K562 (cell line): ENCODE results near the gene ZNF628. TPM values are rescaled to one million over a fixed set of nuclear protein-coding genes. Genes with fewer than 3 reads are reported as not detected.
A peak's percentile ranks its signal among the peaks of the same experiment; 100 is the strongest.

Experiments used
- CBX1 ChIP-seq: sonication (generic); IDR thresholded peaks from 2 replicates; pipeline ENCODE4 v1.6.1; 2016; ENCODE audit warnings: antibody characterized with exemption, low read depth, mild to moderate bottlenecking
- ERF ChIP-seq: fragments of 450-650 bp; formaldehyde crosslinking; IDR thresholded peaks from 2 replicates; pipeline ENCODE4 v1.4.0; 2020; ENCODE audit warnings: mild to moderate bottlenecking, mixed read lengths
- ETV1 ChIP-seq: fragments of 450-650 bp; conservative IDR thresholded peaks from 2 replicates; pipeline ENCODE4 v1.6.1; 2016; ENCODE audit warnings: missing genetic modification characterization, control low read depth, low read depth, missing compliant biosample characterization
- FOSL1 ChIP-seq: fragments of 200-800 bp; sonication (Bioruptor generic); conservative IDR thresholded peaks from 2 replicates; pipeline ENCODE4 v1.6.1; 2016; ENCODE audit warnings: missing genetic modification characterization, missing compliant biosample characterization
- JUND ChIP-seq, 2 experiments: IDR thresholded peaks; 2 replicates in 1 of 2; 3 replicates in 1 of 2; pipeline ENCODE4 v1.6.1; 2011; ENCODE audit warnings: borderline replicate concordance in 2 of 2, low read depth in 2 of 2, low read length in 2 of 2, improper control_type of control experiment in 1 of 2, missing biosample characterization in 1 of 2, missing genetic modification characterization in 1 of 2, missing genetic modification reagents in 1 of 2
- MYNN ChIP-seq, 2 experiments: sonication (generic); formaldehyde crosslinking in 1 of 2; IDR thresholded peaks; 2 replicates each; pipeline versions ENCODE4 v1.5.0 to v1.6.1; 2016 to 2020; ENCODE audit warnings: antibody characterized with exemption in 1 of 2, missing genetic modification reagents in 1 of 2
- PTRF ChIP-seq: fragments of 450-650 bp; IDR thresholded peaks from 2 replicates; pipeline ENCODE4 v1.6.1; 2016; ENCODE audit warnings: mild to moderate bottlenecking, missing genetic modification characterization, missing compliant biosample characterization
- SAP30 ChIP-seq: fragments of 200-600 bp; sonication (generic); IDR thresholded peaks from 2 replicates; pipeline ENCODE4 v1.6.1; 2012; ENCODE audit warnings: borderline replicate concordance, low read depth, mild to moderate bottlenecking, moderate library complexity, low read length, control low read depth, inconsistent platforms; ENCODE audit not compliant: insufficient read depth, poor library complexity, severe bottlenecking
- SMAD4 ChIP-seq: fragments of 250-450 bp; sonication (Bioruptor Pico); conservative IDR thresholded peaks from 2 replicates; pipeline ENCODE4 v1.8.0; 2021; ENCODE audit warnings: inconsistent platforms, mild to moderate bottlenecking, moderate library complexity
- SNIP1 ChIP-seq: fragments of 450-650 bp; IDR thresholded peaks from 2 replicates; pipeline ENCODE4 v1.7.1; 2017; ENCODE audit warnings: low read depth, mild to moderate bottlenecking
- SRSF7 ChIP-seq: fragments of 200-400 bp; formaldehyde crosslinking; optimal IDR thresholded peaks from 2 replicates; pipeline ENCODE3; 2017; ENCODE audit warnings: mild to moderate bottlenecking, low read depth, low read length
- TAF7 ChIP-seq: fragments of 450-650 bp; IDR thresholded peaks from 2 replicates; pipeline ENCODE4 v1.6.1; 2016; ENCODE audit warnings: missing genetic modification characterization, missing compliant biosample characterization
- THAP7 ChIP-seq: fragments of 250-450 bp; sonication (Bioruptor Pico); IDR thresholded peaks from 2 replicates; pipeline ENCODE4 v1.5.0; 2021
- XRCC4 ChIP-seq: IDR thresholded peaks from one replicate; pipeline ENCODE4 v1.6.1; 2011; ENCODE audit not compliant: insufficient read depth, insufficient read length; ENCODE audit errors: extremely low read depth
- ZNF586 ChIP-seq: fragments of 450-650 bp; formaldehyde crosslinking; conservative IDR thresholded peaks from 2 replicates; pipeline ENCODE4 v1.4.0; 2020; ENCODE audit warnings: mild to moderate bottlenecking, moderate library complexity
- ZNF766 ChIP-seq: fragments of 200-800 bp; sonication (Bioruptor generic); conservative IDR thresholded peaks from 2 replicates; pipeline ENCODE4 v1.6.1; 2016; ENCODE audit warnings: missing genetic modification characterization, missing compliant biosample characterization
- ZNF830 ChIP-seq: fragments of 250-450 bp; sonication (Bioruptor Pico); IDR thresholded peaks from 2 replicates; pipeline ENCODE4 v1.5.0; 2021; ENCODE audit warnings: mild to moderate bottlenecking
- polyA plus RNA-seq, 8 experiments: library from polyadenylated mRNA; depleted of rRNA in 4 of 8; stranded (reverse) in 5 of 8; unstranded in 3 of 8; fragments of >200 nt; fragmentation: Nextera tagmentation in 2 of 8; fragmentation: Illumina TruSeq in 1 of 8; extraction: Ambion mirVana in 2 of 8; extraction: Trizol in 1 of 8; gene quantifications; 2 replicates each; pipeline versions ENCODE4 v1.2.1 to v1.2.3, GENCODE V29; 2011 to 2014; ENCODE audit warnings: inconsistent platforms in 1 of 8, missing spikeins in 1 of 8
- total RNA-seq, 7 experiments: library from RNA; depleted of rRNA in 6 of 7; stranded (reverse); fragments of >200 nt in 6 of 7; fragmentation: Illumina TruSeq in 2 of 7; extraction: Trizol in 2 of 7; gene quantifications; 2 replicates each; pipeline versions ENCODE4 v1.2.1 to v1.2.3, GENCODE V29; 2011 to 2021; ENCODE audit warnings: low replicate concordance in 1 of 7
- TF ChIP-seq, protein P1 (sequence below): fragments of 450-650 bp; IDR thresholded peaks from 2 replicates; pipeline ENCODE4 v1.6.1; 2017; ENCODE audit warnings: antibody characterized with exemption, mild to moderate bottlenecking
- TF ChIP-seq, protein P2 (sequence below), 2 experiments: fragments of 450-650 bp in 1 of 2; sonication (generic) in 1 of 2; formaldehyde crosslinking; conservative IDR thresholded peaks; 2 replicates each; pipeline versions ENCODE4 v1.4.0 to v1.8.1; 2020 to 2022; ENCODE audit warnings: mild to moderate bottlenecking in 1 of 2, missing genetic modification reagents in 1 of 2
- TF ChIP-seq, protein P3 (sequence below): sonication (generic); formaldehyde crosslinking; IDR thresholded peaks from 2 replicates; pipeline ENCODE4 v1.8.0; 2022; ENCODE audit warnings: mild to moderate bottlenecking, low read depth, missing genetic modification reagents

The ZNF628 gene
- total and polyA plus RNA-seq, 9 of the 15 experiments (the other 6 are each of a cell fraction or from before 2014, with no cell fraction given): 0.13 to 13.6 (median 2.2) TPM; not detected in 3

GRCh38 chr19:55508120-55508519 is 31.7 kb downstream of the ZNF628 start (continued):
- TF ChIP-seq, protein P1, sequence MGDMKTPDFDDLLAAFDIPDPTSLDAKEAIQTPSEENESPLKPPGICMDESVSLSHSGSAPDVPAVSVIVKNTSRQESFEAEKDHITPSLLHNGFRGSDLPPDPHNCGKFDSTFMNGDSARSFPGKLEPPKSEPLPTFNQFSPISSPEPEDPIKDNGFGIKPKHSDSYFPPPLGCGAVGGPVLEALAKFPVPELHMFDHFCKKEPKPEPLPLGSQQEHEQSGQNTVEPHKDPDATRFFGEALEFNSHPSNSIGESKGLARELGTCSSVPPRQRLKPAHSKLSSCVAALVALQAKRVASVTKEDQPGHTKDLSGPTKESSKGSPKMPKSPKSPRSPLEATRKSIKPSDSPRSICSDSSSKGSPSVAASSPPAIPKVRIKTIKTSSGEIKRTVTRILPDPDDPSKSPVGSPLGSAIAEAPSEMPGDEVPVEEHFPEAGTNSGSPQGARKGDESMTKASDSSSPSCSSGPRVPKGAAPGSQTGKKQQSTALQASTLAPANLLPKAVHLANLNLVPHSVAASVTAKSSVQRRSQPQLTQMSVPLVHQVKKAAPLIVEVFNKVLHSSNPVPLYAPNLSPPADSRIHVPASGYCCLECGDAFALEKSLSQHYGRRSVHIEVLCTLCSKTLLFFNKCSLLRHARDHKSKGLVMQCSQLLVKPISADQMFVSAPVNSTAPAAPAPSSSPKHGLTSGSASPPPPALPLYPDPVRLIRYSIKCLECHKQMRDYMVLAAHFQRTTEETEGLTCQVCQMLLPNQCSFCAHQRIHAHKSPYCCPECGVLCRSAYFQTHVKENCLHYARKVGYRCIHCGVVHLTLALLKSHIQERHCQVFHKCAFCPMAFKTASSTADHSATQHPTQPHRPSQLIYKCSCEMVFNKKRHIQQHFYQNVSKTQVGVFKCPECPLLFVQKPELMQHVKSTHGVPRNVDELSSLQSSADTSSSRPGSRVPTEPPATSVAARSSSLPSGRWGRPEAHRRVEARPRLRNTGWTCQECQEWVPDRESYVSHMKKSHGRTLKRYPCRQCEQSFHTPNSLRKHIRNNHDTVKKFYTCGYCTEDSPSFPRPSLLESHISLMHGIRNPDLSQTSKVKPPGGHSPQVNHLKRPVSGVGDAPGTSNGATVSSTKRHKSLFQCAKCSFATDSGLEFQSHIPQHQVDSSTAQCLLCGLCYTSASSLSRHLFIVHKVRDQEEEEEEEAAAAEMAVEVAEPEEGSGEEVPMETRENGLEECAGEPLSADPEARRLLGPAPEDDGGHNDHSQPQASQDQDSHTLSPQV: no peak
- TF ChIP-seq ZNF830 (CRISPR knock-in tag) (no peak), JUND (IDR thresholded peaks at IDR 0.05; ENCODE audit: borderline replicate concordance, low read depth, low read length) (peak; percentile 59), JUND (tag; IDR thresholded peaks at IDR 0.05; ENCODE audit: borderline replicate concordance, low read depth, low read length) (no peak), SNIP1 (no peak), FOSL1 (tag) (0 out of 2 replicates have a peak, but pooled peaks have one; percentile 14), ERF (no peak), PTRF (no peak), SMAD4 (CRISPR knock-in tag) (no peak; the same call in 1 of the 2 replicates), XRCC4 (no peak), ZNF766 (CRISPR knock-in tag) (no peak), THAP7 (no peak), SRSF7 (no peak), SAP30 (no peak), ETV1 (tag) (0 out of 2 replicates have a peak, but pooled peaks have one; percentile 17), TAF7 (tag) (no peak), ZNF586 (CRISPR knock-in tag) (no peak), CBX1 (no peak), MYNN (IDR thresholded peaks at IDR 0.05) (no peak), MYNN (CRISPR knock-in tag; IDR thresholded peaks at IDR 0.05) (no peak)
- TF ChIP-seq, protein P2, sequence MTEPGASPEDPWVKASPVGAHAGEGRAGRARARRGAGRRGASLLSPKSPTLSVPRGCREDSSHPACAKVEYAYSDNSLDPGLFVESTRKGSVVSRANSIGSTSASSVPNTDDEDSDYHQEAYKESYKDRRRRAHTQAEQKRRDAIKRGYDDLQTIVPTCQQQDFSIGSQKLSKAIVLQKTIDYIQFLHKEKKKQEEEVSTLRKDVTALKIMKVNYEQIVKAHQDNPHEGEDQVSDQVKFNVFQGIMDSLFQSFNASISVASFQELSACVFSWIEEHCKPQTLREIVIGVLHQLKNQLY (CRISPR knock-in tag; conservative IDR thresholded peaks at IDR 0.05): no peak
- TF ChIP-seq, protein P3, sequence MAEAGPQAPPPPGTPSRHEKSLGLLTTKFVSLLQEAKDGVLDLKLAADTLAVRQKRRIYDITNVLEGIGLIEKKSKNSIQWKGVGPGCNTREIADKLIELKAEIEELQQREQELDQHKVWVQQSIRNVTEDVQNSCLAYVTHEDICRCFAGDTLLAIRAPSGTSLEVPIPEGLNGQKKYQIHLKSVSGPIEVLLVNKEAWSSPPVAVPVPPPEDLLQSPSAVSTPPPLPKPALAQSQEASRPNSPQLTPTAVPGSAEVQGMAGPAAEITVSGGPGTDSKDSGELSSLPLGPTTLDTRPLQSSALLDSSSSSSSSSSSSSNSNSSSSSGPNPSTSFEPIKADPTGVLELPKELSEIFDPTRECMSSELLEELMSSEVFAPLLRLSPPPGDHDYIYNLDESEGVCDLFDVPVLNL (CRISPR knock-in tag): no peak
